ACC112 (cell line): ENCODE data around the gene ZSCAN26.

Source experiments
- H2AFZ ChIP-seq: fragments of 200-600 bp; sonication (generic); one replicate; pipeline ENCODE4 v1.6.0; 2017; ENCODE audit warnings: antibody characterized with exemption, low read length; ENCODE audit not compliant: unreplicated experiment
- H3K27ac ChIP-seq: fragments of 200-600 bp; sonication (generic); 2 replicates; pipeline ENCODE4 v1.5.1; 2014; ENCODE audit warnings: low read depth, mild to moderate bottlenecking, antibody characterized with exemption, low read length, moderate library complexity
- H3K27me3 ChIP-seq: fragments of 200-600 bp; sonication (generic); 2 replicates; pipeline ENCODE4 v1.6.1; 2014; ENCODE audit warnings: mild to moderate bottlenecking, antibody characterized with exemption, low read length, moderate library complexity, mixed read lengths; ENCODE audit not compliant: insufficient read depth
- H3K36me3 ChIP-seq: fragments of 200-600 bp; sonication (generic); 2 replicates; pipeline ENCODE4 v1.6.1; 2016; ENCODE audit warnings: mild to moderate bottlenecking, antibody characterized with exemption, low read length, moderate library complexity, mixed read lengths; ENCODE audit not compliant: insufficient read depth
- H3K4me1 ChIP-seq: fragments of 200-600 bp; sonication (generic); one replicate; pipeline ENCODE4 v1.6.1; 2016; ENCODE audit warnings: low read length, mixed read lengths; ENCODE audit not compliant: insufficient read depth, unreplicated experiment, control insufficient read depth
- H3K4me3 ChIP-seq: fragments of 200-600 bp; sonication (generic); 2 replicates; pipeline ENCODE4 v1.5.1; 2014; ENCODE audit warnings: mild to moderate bottlenecking, low read depth, low read length
- H3K79me2 ChIP-seq: fragments of 200-600 bp; sonication (generic); one replicate; pipeline ENCODE4 v1.6.0; 2016; ENCODE audit warnings: low read length; ENCODE audit not compliant: control insufficient read depth, unreplicated experiment, insufficient read depth

ZSCAN26 gene

GRCh38 chr6:28266962-28267694, at the start of gene ZSCAN26:
Gene ZSCAN26, plus strand, starts transcription at chr6:28267143. Its CDS starts 4,777 bp downstream, at chr6:28271920.
- H2AFZ ChIP-seq: peak within 1 kb of the TSS; percentile 86
- H3K27me3 ChIP-seq: no peaks in the 10 kb centered on the region
- peaks cover 18% of the 10 kb centered on the region for H3K4me1 ChIP-seq
- peak within 1 kb of the TSS; percentile 85 for H3K4me3 ChIP-seq
- H3K79me2 ChIP-seq: peaks cover 25% of the 10 kb centered on the region
- H3K36me3 ChIP-seq: 0 out of 2 replicates have a peak, but pooled peaks cover 3% of the 10 kb centered on the region
- H3K27ac ChIP-seq: peak within 1 kb of the TSS; percentile 32

GRCh38 chr6:28217890-28218289, 49.1 kb upstream of the ZSCAN26 start:
- Histone ChIP-seq H3K36me3 (no peaks in the 10 kb centered on the region), H3K4me1 (no peaks in the 10 kb centered on the region), H3K27me3 (peaks cover 14% of the 10 kb centered on the region; the same call in 1 of the 2 replicates), H3K27ac (no peak overlapping the region), H3K4me3 (peak overlapping the region; percentile 71; the same call in 1 of the 2 replicates), H3K79me2 (no peaks in the 10 kb centered on the region), H2AFZ (no peak overlapping the region)

GRCh38 chr6:28218312-28219248, 48.4 kb upstream of the ZSCAN26 start:
- Histone ChIP-seq H3K79me2 (no peaks in the 10 kb centered on the region), H3K36me3 (no peaks in the 10 kb centered on the region), H3K4me1 (no peaks in the 10 kb centered on the region), H2AFZ (peak overlapping the region; percentile 95), H3K4me3 (peak overlapping the region; percentile 71), H3K27me3 (peaks cover 14% of the 10 kb centered on the region; the same call in 1 of the 2 replicates), H3K27ac (no peak overlapping the region)

GRCh38 chr6:28220257-28221133, 46.4 kb upstream of the ZSCAN26 start:
- Histone ChIP-seq H3K27ac (no peak overlapping the region), H3K4me1 (peaks cover 4% of the 10 kb centered on the region), H3K27me3 (peaks cover 6% of the 10 kb centered on the region; the same call in 1 of the 2 replicates), H3K36me3 (no peaks in the 10 kb centered on the region), H2AFZ (peak overlapping the region; percentile 3), H3K79me2 (no peaks in the 10 kb centered on the region), H3K4me3 (no peak overlapping the region)

GRCh38 chr6:28224131-28225055, 42.5 kb upstream of the ZSCAN26 start:
- Histone ChIP-seq H3K79me2 (peaks cover 8% of the 10 kb centered on the region), H3K27ac (peak overlapping the region; percentile 37), H3K36me3 (peaks cover 17% of the 10 kb centered on the region), H3K4me3 (peak overlapping the region; percentile 78), H3K27me3 (no peaks in the 10 kb centered on the region), H3K4me1 (peaks cover 10% of the 10 kb centered on the region), H2AFZ (peak overlapping the region; percentile 64)

- Histone ChIP-seq H3K27me3 (no peaks in the 10 kb centered on the region), H3K79me2 (peaks cover 8% of the 10 kb centered on the region), H2AFZ (peak within 1 kb of the TSS; percentile 75), H3K27ac (peak within 1 kb of the TSS; percentile 37), H3K36me3 (peaks cover 19% of the 10 kb centered on the region), H3K4me3 (peak within 1 kb of the TSS; percentile 78), H3K4me1 (peaks cover 10% of the 10 kb centered on the region)
Measured at GRCh38 chr6:28225056-28225834, 41.7 kb upstream of the ZSCAN26 start, which contains the start of gene ZSCAN9. Gene ZSCAN9, plus strand, starts transcription at chr6:28225275. Its CDS starts 1,810 bp downstream, at chr6:28227085.

GRCh38 chr6:28226460-28226859, 40.5 kb upstream of the ZSCAN26 start:
- Histone ChIP-seq H3K27ac (no peak overlapping the region), H2AFZ (no peak overlapping the region), H3K27me3 (no peaks in the 10 kb centered on the region), H3K79me2 (peaks cover 8% of the 10 kb centered on the region), H3K36me3 (peaks cover 30% of the 10 kb centered on the region), H3K4me3 (peak overlapping the region; percentile 78), H3K4me1 (peaks cover 10% of the 10 kb centered on the region)

- peaks cover 43% of the 10 kb centered on the region for H3K36me3 ChIP-seq
Measured at GRCh38 chr6:28232785-28233184, 34.2 kb upstream of the ZSCAN26 start.

More at GRCh38 chr6:28232785-28233184, 34.2 kb upstream of the ZSCAN26 start:
- H3K27me3 ChIP-seq: no peaks in the 10 kb centered on the region
- no peak overlapping the region for H3K4me3 ChIP-seq
- H3K79me2 ChIP-seq: no peaks in the 10 kb centered on the region
- no peaks in the 10 kb centered on the region for H3K4me1 ChIP-seq
- no peak overlapping the region for H2AFZ ChIP-seq
- H3K27ac ChIP-seq: no peak overlapping the region
